GM21528 (cell line): ENCODE data around the gene ATP2A2.
"Not testable (repeated sequence)": the region's sequence is repeated elsewhere in the genome, so short reads cannot be mapped to it uniquely, and the experiment has no call there.

ENCODE experiments used
- ATAC-seq: cut with Tn5 transposase; IDR thresholded peaks from one replicate; pipeline ENCODE4 v1.9.1; 2021; ENCODE audit warnings: mild to moderate bottlenecking, moderate library complexity; ENCODE audit not compliant: unreplicated experiment, low FRiP score

The ATP2A2 gene

DNA sequence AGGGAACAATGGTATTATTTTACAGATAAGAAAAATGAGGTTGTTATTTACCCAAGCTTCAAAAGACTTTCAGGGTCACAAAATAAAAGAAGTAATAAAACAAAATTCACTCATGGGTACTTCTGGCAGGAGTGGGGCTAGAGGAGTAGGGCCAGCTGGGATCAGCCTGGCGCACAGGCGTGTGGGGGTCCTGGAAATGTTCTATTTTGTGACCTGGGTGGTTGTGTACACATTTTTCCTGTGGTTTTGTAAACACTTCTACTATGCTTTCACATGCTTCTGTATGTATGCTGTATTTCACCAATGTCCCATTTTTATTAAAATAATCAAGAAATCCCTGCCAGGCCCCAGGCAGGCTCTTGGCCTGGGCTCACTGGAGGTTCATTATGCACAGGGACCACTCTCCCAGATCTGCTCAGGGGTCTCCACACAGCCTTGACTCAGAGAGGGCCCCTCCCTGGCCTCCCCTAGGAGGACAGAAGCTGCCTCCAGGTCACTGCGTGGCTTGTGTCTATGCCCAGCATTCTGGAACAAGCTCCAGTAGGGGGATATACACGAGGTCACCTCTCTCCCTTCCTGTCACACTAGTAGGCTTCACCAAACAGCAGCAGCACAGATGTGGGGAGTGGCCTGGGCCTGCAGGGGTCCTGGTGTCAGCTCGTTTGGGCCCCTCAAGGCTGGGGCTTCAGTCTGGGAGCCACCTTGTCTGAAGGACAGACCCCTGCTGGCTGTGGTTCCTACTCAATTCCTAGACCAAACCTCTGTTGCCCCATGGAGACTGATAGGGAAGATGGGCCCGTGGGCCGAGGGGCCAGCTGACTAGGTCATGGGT is 84.7 kb downstream of the ATP2A2 start:
- no peak for ATAC-seq

DNA sequence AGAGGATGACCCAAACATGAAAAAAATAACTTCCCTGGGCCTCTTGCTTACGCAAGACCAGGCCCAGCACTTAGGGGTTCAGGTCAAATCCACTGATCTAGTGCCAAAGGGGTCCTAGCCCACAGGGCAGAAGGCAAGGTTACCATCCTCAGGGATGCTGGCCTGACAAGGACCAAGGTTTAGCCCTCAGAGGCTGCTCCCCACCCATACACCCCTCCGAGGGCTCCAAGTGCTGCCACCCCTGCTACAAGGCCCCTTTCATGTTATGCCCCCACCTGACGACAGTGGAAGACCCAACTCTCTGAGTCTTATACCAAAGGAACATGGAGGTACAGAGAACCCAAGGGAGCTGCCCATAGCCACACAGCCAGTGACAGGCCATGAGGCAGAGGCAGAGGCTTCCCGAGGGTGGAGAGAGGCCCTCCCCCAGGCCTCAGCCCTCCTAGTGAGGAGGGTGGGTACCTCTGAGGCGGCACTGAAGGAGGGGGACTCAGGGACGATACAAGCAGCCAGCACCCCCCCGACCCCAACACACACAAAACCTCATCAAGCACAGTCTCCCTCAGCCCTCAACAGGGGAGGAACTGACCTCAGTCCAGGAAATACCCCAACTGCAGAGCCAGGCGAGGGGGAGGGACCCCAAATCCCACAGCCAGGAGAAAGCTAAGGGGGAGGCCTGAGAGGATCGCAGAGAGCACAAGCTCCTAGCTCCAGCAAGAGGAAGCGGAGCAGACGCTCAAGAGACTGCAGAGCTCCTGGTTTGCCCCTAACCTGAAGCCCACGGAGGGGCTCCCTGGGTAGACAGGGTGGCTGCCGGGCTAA is 85.5 kb downstream of the ATP2A2 start:
- no peak for ATAC-seq

DNA sequence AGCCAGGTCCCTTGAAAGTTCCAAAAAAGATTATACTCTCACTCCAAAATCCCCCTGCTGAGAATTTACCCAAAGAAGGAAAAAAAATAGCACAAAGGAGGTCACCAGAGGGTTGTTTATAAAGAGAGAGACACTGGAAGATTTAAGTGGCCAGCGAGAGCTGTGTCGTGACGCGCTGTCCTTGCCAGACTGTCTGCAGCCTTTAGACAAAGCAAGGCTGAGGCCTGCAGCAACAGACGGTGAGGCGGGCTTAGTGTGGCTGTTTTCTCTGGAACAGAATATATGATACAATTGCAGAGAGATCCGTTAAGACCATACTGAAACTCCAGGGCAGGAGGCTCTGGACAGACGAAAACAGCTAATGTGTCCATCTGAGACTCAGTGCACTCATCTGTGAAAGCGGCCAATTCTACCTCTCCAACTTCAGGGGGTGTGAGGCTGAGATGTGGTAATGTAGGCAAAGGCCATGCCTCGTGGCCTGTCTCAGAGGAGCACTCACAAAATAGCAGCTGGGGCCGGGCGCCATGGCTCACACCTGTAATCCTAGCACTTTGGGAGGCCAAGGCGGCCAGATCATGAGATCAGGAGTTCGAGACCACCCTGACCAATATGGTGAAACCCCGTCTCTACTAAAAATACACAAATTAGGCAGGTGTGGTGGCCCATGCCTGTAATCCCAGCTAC is 86.3 kb downstream of the ATP2A2 start:
- no peak for ATAC-seq

DNA sequence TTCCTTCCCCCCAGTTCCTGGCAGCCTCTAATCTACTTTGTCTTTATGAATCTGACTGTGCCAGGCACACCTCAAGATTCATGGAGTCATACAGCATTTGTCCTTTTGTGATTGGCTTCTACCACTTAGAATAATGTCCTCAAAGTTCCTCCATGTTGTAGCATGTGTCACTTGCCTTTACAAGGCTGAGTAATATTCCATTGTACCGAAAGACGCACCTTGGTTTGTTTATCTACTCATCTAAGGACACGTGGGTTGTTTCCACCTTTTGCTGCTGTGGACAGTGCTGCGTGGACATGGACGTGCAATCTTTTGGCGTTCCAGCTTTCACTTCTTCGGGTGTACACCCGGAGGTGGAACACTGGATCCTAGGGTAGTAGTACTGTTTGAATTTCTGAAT is 88.9 kb downstream of the ATP2A2 start:
- no peak for ATAC-seq

DNA sequence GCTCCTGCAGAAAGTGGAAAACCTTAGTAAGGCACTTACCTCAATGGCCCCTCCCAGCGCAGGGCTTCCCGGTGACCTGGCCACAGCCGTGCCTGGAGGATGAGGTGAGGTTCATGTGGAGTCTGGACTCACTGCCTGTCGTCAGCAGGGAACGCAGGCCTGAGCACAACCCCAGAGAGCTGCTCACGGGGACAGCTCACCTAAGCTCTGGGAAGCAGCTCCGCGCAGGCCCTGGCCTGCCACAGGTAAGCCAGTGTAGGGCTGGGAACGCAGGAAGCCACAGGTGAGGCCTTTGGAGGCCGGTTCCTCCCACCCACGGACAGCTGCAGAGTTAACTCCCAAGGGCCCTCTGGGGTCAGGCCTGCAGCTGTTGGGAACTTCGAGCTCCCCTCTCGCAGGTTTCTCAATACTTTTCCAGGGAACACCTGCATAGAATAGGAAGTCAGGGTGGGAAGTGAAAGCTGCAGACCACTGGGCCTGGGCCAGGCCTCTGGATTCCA is 89.7 kb downstream of the ATP2A2 start:
- ATAC-seq: no peak

DNA sequence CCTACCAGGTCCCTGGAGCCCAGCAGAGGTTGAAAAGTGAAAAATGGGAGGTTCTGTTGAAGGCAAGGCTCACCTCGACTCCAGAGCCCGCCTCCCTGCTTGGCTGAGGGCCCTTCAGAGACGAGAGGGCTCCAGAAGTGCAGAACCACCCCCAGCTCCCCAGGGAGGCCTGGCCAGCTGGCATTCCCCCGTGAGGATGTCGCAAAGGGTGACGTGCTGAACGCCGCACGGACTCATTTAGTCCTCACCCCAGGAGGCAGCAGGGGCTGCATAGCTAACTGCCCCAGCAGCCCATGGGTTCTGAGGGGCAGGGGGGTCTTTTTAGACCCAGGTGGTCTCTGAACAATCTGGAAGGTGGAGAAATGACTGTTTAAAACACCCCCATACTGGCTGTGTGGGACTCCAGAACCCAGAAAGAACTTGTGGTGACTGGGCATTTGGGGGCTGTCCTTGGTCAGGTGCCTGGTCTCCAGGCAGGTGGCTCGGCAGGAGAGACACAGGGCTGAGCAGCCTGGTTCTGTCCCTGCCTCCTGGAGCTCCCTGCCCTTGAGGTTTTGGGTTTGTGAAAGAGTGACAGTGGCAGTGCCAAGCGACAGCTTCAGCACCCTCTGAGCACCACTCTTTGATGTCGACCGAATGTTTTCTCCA is 90.5 kb downstream of the ATP2A2 start:
- peak; percentile 49 for ATAC-seq

DNA sequence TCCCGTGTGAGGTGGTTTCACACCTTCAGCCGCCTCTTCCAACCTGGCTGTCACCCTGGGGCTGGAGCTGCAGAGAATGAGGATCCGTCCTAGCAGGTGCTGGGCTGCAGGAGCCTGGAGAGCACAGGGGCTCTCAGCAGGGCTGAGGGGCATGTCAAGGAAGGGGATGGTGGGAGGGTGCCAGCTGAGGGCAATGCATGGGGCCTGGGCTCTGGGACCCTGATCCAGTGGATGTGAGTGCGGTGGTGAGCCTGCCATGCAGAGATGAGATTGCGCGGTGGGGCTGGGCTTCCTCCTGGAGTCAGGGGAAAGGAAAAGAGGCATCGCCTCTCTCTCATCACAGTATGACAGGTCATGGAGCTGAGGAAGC is 91.0 kb downstream of the ATP2A2 start:
- ATAC-seq: no peak

DNA sequence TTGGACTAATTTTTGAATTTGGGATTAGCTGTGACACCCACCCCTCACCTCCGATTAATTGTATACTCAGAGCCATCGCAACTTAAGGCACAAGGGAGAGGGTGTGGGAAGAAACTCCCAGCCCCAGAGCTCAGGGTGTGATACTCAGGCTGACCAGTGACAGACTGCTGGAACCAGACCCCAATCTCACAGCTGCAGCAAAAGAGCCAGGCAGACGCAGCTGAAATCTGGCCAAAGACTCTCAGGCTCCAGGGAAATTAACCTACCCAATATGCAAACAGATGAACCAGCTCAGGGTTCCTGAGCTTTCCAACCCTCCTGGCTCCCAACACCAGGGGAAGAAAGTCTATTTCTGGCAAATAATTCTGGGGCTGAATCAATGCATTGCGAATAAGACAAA is 92.0 kb downstream of the ATP2A2 start:
- ATAC-seq: no peak

DNA sequence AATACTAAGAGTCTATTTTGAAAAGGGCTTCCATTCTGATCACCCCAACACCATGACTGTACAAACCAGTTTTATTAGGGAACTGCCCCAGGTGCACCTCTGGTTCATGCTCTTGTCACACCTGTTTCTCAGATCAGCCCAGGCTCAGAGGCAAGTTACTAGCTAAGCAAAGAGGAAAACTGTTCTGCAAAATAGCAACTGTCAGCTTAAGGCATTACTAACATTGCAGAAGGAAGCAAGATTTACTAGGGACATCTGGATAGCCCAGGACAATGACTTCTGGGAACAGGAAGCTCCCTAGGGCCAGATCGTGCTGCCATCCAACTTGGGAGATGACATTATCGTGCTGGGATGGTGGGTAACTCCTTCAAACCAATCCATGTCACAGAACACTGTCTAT is 92.4 kb downstream of the ATP2A2 start:
- ATAC-seq: no peak

DNA sequence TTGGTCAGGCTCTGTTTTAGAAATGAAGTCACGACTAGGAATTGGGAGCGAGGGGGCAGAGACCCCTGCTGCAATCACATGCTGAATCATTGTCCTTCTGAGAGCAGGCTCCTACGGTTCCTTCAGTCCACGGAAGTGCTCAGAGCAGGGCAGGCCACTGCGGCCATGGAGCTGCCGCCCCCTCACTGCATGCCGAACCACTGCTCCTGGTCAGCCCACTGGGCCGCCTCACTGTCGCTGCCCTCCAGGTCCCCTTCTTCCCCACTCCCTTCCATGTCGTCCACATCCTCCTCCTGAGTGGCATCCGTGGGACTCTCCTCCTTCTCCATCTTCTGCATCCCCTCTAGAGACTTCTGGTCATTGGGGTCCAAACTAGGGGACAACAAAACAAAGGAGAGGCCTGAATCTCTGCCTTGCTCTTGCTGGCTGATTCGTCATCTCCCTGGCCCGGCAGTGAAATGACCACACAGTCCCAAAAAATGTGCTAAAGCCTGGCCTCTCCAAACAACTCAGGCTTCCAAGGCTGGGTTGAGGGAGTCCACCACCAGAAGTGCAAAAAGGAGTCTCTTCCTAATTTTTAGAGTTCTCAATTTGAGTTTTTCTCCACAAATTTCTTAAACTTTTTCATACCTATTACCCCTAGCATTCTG is 93.0 kb downstream of the ATP2A2 start:
- ATAC-seq: no peak

DNA sequence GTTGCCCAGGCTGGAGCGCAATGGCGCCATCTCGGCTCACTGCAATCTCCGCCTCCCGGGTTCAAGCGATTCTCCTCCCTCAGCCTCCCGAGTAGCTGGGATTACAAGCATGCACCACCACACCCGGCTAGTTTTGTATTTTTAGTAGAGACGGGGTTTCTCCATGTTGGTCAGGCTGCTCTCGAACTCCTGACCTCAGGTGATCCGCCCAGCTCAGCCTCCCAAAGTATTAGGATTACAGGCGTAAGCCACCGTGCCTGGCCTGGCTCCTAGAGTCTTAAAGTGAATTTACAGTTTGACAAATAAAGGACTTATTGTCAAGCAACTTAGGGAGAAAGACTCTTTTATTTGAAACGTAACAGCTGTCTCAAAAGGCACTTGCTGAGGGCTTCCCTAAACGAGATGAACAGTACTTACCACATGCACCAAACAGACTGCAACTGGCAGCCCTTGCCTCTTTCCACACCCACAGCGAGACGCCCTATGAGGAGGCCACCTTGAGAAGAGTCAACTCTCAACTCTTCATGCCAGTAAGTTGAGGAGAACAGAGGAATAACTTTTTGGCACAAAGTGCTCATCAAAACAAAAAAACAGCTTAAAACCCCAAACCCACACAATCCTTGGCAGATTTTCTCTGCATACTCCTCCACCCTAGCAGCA is 97.2 kb downstream of the ATP2A2 start:
- ATAC-seq: not testable (repeated sequence)

DNA sequence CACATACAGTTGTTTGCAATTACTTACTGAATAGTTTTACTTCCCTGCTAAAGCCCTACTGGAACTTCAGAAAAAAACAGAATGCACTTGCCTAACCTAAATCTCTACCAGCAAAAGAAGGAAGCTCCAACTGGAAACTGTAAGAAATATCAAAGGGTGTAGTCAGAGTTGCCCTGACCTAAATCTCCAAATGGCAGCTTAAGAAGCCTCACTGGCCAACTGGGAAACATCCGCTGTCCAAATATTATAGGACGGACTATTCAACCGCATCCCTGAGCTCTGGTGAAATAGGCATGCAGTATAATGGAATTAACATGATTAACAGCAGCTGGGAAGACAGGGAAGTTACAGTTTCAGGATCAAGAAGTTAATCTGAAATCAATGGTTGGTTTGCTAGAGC is 98.2 kb downstream of the ATP2A2 start:
- no peak for ATAC-seq

DNA sequence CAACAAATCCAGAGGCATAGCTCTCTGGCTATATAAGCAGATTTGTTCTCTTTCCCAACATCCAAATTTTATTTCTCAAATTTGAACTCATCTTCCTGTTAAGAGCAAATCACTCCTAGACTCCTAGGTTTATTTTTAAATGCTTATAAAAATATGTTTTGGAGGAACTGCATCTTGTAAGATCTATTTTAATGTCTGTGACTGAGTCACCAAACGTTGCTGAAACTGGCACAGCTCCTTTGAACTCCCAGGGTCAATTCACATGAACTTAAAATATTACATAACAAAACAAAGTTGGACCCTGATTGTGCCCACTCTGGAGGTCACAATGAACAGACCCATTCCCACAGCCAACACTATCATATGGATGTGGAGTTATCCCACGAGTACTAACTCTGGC is 98.6 kb downstream of the ATP2A2 start:
- no peak for ATAC-seq

DNA sequence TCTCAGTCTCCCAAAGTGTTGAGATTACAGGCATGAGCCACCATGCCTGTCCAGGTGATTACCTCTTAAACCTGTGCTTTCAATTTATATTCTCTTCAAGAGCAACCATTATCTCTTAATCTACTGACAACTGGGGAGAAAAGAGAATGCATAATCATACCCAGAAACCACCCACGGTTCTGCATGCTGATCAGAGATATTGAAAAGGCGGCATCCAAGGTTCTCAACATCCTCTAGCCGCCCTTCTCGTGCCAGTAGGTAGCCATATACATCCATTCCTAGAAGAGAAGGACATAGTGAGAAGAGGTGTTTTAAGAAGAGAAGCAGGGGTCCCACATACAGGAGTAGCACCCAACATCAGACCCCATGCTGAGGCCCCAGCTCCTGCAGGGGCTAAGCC is 101.6 kb downstream of the ATP2A2 start:
- ATAC-seq: no peak
